ENCODE data around the gene EPB41L1.

DNA sequence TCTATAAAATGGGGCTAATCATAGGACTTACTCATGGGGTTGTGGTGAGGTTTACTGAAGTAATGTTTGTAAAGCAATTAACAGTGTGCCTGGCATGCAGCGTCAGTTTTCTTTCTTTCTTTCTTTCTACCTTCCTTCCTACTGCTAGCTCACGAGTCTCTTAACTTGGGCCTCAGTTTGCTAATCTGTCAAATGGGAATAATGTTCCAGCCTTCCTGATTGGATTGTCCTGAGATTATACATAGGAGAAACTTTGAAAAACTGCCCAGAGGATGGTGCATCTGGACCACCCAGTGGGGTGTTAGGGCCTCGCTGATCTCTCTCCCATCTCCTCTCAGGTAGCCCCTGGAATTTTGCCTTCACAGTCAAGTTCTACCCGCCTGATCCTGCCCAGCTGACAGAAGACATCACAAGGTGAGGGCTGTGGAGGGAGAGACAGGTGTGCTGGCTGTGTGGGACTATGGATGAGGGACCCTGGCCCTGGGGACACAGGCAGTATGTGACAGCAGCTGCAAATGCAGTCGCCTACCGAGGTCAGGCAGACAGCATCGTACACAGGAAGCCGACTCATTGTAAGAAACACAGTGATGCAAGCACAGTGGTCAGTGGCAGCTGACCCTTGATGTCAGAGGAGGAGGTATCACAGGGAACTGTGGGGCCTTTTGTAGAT, 27.5 kb downstream of the EPB41L1 start:
- TF ChIP-seq, protein P1, sequence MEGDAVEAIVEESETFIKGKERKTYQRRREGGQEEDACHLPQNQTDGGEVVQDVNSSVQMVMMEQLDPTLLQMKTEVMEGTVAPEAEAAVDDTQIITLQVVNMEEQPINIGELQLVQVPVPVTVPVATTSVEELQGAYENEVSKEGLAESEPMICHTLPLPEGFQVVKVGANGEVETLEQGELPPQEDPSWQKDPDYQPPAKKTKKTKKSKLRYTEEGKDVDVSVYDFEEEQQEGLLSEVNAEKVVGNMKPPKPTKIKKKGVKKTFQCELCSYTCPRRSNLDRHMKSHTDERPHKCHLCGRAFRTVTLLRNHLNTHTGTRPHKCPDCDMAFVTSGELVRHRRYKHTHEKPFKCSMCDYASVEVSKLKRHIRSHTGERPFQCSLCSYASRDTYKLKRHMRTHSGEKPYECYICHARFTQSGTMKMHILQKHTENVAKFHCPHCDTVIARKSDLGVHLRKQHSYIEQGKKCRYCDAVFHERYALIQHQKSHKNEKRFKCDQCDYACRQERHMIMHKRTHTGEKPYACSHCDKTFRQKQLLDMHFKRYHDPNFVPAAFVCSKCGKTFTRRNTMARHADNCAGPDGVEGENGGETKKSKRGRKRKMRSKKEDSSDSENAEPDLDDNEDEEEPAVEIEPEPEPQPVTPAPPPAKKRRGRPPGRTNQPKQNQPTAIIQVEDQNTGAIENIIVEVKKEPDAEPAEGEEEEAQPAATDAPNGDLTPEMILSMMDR (optimal IDR thresholded peaks at IDR 0.05 in 1 of 3, IDR thresholded peaks at IDR 0.05 in 1 of 3, conservative IDR thresholded peaks at IDR 0.05 in 1 of 3; ENCODE audit: extremely low read depth in 1 of 3, insufficient read depth in 2 of 3, low read length in 3 of 3) = no peak
- TF ChIP-seq EZH2 (IDR thresholded peaks at IDR 0.05; ENCODE audit: low read length) = no peak
